Measurements from ENCODE around the gene PHACTR4. TPM values are rescaled to one million over a fixed set of nuclear protein-coding genes. Genes with fewer than 3 reads are reported as not detected.

The PHACTR4 gene
- total and polyA plus RNA-seq, 9 of the 15 experiments (the other 6 are each of a cell fraction or from before 2014, with no cell fraction given), result 6.4 to 43.6 (median 14.2) TPM

DNA sequence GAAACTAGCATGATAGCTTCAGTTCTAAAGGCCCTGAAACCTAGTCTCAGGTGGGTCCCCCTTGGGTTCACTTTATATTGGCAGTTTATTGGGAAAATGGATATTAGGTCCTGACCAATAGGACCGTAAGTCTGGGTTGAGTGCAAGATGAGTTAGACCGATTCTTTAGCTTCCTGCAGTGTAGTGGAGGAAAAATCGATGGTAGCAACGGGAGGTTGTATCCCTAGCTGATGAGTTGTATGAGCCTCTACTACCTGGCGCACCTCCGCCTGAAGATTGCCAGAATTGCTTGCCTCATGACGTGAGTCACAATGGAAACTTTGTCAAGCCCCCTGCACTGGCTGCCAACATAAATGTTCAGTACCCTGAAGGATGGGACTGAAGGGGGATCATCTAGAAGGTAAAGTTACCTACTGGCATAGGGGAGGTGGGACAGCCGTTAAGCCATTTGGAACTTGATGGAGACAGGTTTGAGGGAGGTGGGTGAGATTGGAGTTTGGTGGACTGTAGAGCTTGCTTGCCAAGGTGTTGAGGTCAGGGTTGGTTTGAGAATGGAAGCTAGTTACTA is 140.2 kb downstream of the PHACTR4 start (continued):
- TF ChIP-seq, protein P1, sequence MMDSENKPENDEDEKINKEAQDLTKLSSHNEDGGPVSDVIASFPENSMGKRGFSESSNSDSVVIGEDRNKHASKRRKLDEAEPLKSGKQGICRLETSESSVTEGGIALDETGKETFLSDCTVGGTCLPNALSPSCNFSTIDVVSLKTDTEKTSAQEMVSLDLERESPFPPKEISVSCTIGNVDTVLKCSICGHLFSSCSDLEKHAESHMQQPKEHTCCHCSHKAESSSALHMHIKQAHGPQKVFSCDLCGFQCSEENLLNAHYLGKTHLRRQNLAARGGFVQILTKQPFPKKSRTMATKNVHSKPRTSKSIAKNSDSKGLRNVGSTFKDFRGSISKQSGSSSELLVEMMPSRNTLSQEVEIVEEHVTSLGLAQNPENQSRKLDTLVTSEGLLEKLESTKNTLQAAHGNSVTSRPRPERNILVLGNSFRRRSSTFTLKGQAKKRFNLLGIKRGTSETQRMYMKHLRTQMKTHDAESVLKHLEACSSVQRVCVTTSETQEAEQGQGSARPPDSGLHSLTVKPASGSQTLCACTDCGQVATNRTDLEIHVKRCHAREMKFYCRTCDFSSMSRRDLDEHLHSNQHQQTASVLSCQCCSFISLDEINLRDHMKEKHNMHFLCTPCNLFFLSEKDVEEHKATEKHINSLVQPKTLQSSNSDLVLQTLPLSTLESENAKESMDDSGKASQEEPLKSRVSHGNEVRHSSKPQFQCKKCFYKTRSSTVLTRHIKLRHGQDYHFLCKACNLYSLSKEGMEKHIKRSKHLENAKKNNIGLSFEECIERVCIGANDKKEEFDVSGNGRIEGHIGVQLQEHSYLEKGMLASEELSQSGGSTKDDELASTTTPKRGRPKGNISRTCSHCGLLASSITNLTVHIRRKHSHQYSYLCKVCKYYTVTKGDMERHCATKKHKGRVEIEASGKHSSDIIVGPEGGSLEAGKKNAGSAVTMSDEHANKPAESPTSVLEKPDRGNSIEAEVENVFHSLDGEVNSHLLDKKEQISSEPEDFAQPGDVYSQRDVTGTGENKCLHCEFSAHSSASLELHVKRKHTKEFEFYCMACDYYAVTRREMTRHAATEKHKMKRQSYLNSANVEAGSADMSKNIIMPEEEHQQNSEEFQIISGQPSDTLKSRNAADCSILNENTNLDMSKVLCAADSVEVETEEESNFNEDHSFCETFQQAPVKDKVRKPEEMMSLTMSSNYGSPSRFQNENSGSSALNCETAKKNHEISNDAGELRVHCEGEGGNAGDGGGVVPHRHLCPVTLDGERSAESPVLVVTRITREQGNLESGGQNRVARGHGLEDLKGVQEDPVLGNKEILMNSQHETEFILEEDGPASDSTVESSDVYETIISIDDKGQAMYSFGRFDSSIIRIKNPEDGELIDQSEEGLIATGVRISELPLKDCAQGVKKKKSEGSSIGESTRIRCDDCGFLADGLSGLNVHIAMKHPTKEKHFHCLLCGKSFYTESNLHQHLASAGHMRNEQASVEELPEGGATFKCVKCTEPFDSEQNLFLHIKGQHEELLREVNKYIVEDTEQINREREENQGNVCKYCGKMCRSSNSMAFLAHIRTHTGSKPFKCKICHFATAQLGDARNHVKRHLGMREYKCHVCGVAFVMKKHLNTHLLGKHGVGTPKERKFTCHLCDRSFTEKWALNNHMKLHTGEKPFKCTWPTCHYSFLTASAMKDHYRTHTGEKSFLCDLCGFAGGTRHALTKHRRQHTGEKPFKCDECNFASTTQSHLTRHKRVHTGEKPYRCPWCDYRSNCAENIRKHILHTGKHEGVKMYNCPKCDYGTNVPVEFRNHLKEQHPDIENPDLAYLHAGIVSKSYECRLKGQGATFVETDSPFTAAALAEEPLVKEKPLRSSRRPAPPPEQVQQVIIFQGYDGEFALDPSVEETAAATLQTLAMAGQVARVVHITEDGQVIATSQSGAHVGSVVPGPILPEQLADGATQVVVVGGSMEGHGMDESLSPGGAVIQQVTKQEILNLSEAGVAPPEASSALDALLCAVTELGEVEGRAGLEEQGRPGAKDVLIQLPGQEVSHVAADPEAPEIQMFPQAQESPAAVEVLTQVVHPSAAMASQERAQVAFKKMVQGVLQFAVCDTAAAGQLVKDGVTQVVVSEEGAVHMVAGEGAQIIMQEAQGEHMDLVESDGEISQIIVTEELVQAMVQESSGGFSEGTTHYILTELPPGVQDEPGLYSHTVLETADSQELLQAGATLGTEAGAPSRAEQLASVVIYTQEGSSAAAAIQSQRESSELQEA (IDR thresholded peaks at IDR 0.05; ENCODE audit: low read depth), result no peak
- TF ChIP-seq LARP7 (IDR thresholded peaks at IDR 0.05) (peak; percentile 66; the same call in 1 of the 2 replicates), MAFF (IDR thresholded peaks at IDR 0.05; ENCODE audit: low read length) (no peak; the same call in 1 of the 2 replicates), CSDE1 (IDR thresholded peaks at IDR 0.05) (no peak), RFX7 (CRISPR knock-in tag; IDR thresholded peaks at IDR 0.05) (peak; percentile 95; the same call in 1 of the 2 replicates), TAF15 (IDR thresholded peaks at IDR 0.05; ENCODE audit: low read depth, low read length) (no peak), BRD9 (IDR thresholded peaks at IDR 0.05; ENCODE audit: low read depth, partially characterized antibody) (no peak), DPF2 (IDR thresholded peaks at IDR 0.05) (no peak), GTF2A2 (tag; IDR thresholded peaks at IDR 0.05) (no peak)
- TF ChIP-seq, protein P2, sequence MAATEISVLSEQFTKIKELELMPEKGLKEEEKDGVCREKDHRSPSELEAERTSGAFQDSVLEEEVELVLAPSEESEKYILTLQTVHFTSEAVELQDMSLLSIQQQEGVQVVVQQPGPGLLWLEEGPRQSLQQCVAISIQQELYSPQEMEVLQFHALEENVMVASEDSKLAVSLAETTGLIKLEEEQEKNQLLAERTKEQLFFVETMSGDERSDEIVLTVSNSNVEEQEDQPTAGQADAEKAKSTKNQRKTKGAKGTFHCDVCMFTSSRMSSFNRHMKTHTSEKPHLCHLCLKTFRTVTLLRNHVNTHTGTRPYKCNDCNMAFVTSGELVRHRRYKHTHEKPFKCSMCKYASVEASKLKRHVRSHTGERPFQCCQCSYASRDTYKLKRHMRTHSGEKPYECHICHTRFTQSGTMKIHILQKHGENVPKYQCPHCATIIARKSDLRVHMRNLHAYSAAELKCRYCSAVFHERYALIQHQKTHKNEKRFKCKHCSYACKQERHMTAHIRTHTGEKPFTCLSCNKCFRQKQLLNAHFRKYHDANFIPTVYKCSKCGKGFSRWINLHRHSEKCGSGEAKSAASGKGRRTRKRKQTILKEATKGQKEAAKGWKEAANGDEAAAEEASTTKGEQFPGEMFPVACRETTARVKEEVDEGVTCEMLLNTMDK (IDR thresholded peaks at IDR 0.05; ENCODE audit: borderline replicate concordance, insufficient read depth, low read depth, low read length, poor library complexity, severe bottlenecking), result no peak
- TF ChIP-seq, protein P3, sequence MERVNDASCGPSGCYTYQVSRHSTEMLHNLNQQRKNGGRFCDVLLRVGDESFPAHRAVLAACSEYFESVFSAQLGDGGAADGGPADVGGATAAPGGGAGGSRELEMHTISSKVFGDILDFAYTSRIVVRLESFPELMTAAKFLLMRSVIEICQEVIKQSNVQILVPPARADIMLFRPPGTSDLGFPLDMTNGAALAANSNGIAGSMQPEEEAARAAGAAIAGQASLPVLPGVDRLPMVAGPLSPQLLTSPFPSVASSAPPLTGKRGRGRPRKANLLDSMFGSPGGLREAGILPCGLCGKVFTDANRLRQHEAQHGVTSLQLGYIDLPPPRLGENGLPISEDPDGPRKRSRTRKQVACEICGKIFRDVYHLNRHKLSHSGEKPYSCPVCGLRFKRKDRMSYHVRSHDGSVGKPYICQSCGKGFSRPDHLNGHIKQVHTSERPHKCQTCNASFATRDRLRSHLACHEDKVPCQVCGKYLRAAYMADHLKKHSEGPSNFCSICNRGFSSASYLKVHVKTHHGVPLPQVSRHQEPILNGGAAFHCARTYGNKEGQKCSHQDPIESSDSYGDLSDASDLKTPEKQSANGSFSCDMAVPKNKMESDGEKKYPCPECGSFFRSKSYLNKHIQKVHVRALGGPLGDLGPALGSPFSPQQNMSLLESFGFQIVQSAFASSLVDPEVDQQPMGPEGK (CRISPR knock-in tag; IDR thresholded peaks at IDR 0.05; ENCODE audit: borderline replicate concordance), result no peak; the same call in 1 of the 2 replicates
- TF ChIP-seq, protein P4, sequence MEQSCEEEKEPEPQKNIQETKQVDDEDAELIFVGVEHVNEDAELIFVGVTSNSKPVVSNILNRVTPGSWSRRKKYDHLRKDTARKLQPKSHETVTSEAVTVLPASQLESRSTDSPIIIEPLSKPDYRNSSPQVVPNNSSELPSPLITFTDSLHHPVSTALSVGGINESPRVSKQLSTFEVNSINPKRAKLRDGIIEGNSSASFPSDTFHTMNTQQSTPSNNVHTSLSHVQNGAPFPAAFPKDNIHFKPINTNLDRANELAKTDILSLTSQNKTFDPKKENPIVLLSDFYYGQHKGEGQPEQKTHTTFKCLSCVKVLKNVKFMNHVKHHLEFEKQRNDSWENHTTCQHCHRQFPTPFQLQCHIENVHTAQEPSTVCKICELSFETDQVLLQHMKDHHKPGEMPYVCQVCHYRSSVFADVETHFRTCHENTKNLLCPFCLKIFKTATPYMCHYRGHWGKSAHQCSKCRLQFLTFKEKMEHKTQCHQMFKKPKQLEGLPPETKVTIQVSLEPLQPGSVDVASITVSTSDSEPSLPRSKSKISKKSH (CRISPR knock-in tag; IDR thresholded peaks at IDR 0.05), result no peak
- TF ChIP-seq, protein P5, sequence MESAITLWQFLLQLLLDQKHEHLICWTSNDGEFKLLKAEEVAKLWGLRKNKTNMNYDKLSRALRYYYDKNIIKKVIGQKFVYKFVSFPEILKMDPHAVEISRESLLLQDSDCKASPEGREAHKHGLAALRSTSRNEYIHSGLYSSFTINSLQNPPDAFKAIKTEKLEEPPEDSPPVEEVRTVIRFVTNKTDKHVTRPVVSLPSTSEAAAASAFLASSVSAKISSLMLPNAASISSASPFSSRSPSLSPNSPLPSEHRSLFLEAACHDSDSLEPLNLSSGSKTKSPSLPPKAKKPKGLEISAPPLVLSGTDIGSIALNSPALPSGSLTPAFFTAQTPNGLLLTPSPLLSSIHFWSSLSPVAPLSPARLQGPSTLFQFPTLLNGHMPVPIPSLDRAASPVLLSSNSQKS (CRISPR knock-in tag; IDR thresholded peaks at IDR 0.05), result no peak

All from K562 (cell line).